HCT116 (cell line): ENCODE measurements around the gene CHST15.

Experiments
- CEBPB ChIP-seq: IDR thresholded peaks from 2 replicates; pipeline ENCODE4 v1.6.1; 2012; ENCODE audit warnings: low read depth
- CTCF ChIP-seq, 3 experiments: fragments of 200-600 bp in 1 of 3; sonication (generic) in 1 of 3; IDR thresholded peaks in 2 of 3; conservative IDR thresholded peaks in 1 of 3; 2 replicates each; pipeline ENCODE4 v1.5.1; 2012 to 2017; ENCODE audit warnings: low read depth in 2 of 3, low read length in 2 of 3, antibody characterized with exemption in 1 of 3, borderline replicate concordance in 1 of 3, control low read depth in 1 of 3, mild to moderate bottlenecking in 1 of 3, mixed read lengths in 1 of 3, mixed run types in 1 of 3, moderate library complexity in 1 of 3; ENCODE audit not compliant: insufficient read depth in 1 of 3
- EGR1 ChIP-seq: IDR thresholded peaks from 2 replicates; pipeline ENCODE4 v1.6.1; 2012; ENCODE audit warnings: low read depth
- EZH2 ChIP-seq: fragments of 200-600 bp; sonication (generic); IDR thresholded peaks from 2 replicates; pipeline ENCODE4 v1.6.1; 2017; ENCODE audit warnings: antibody characterized with exemption, mixed run types
- POLR2A ChIP-seq: IDR thresholded peaks from 2 replicates; pipeline ENCODE4 v1.7.0; 2011; ENCODE audit warnings: borderline replicate concordance; ENCODE audit not compliant: insufficient read depth, insufficient read length; ENCODE audit errors: extremely low read depth
- REST ChIP-seq: IDR thresholded peaks from 2 replicates; pipeline ENCODE4 v1.6.1; 2012; ENCODE audit warnings: low read depth
- SIN3A ChIP-seq: IDR thresholded peaks from 2 replicates; pipeline ENCODE4 v1.6.1; 2012; ENCODE audit warnings: low read depth
- SP1 ChIP-seq: IDR thresholded peaks from 2 replicates; pipeline ENCODE4 v1.6.1; 2012; ENCODE audit warnings: low read depth
- YY1 ChIP-seq: IDR thresholded peaks from 2 replicates; pipeline ENCODE4 v1.6.1; 2011; ENCODE audit warnings: low read length, low read depth, moderate library complexity, mild to moderate bottlenecking; ENCODE audit not compliant: insufficient replicate concordance; ENCODE audit errors: extremely low read depth
- ZNF274 ChIP-seq: fragments of 200-500 bp; sonication (Bioruptor generic); IDR thresholded peaks from 2 replicates; pipeline ENCODE4 v1.6.1; 2014; ENCODE audit warnings: mild to moderate bottlenecking, low read depth, low read length, inconsistent platforms
- TF ChIP-seq, protein P1 (sequence below): IDR thresholded peaks from 2 replicates; pipeline ENCODE4 v1.6.1; 2012

GRCh38 chr10:124094419-124094785 is 1.0 kb upstream of the CHST15 start:
- no peak for TF ChIP-seq CEBPB
- TF ChIP-seq REST: no peak
- no peak for TF ChIP-seq CTCF (IDR thresholded peaks at IDR 0.05 in 2 of 3, conservative IDR thresholded peaks at IDR 0.05 in 1 of 3; ENCODE audit: borderline replicate concordance in 1 of 3, insufficient read depth in 1 of 3, low read depth in 2 of 3, low read length in 2 of 3)
- TF ChIP-seq POLR2A: no peak
- TF ChIP-seq SIN3A: no peak
- no peak for TF ChIP-seq EZH2
- TF ChIP-seq, protein P1, sequence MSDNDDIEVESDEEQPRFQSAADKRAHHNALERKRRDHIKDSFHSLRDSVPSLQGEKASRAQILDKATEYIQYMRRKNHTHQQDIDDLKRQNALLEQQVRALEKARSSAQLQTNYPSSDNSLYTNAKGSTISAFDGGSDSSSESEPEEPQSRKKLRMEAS: no peak
- no peak for TF ChIP-seq EGR1
- no peak for TF ChIP-seq YY1
- no peak for TF ChIP-seq ZNF274
- TF ChIP-seq SP1: no peak
